Neural progenitor cell (in vitro differentiated cells): ENCODE data around the gene KRTAP9-7.

Experiments
- EZH2 ChIP-seq: fragments of 200-600 bp; sonication (generic); IDR thresholded peaks from 2 replicates; pipeline ENCODE4 v1.6.1; 2017; ENCODE audit warnings: antibody characterized with exemption, mild to moderate bottlenecking, moderate library complexity
- TF ChIP-seq, protein P1 (sequence below): fragments of 200-600 bp; sonication (generic); IDR thresholded peaks from 2 replicates; pipeline ENCODE4 v1.5.1; 2017; ENCODE audit warnings: antibody characterized with exemption, mild to moderate bottlenecking

DNA sequence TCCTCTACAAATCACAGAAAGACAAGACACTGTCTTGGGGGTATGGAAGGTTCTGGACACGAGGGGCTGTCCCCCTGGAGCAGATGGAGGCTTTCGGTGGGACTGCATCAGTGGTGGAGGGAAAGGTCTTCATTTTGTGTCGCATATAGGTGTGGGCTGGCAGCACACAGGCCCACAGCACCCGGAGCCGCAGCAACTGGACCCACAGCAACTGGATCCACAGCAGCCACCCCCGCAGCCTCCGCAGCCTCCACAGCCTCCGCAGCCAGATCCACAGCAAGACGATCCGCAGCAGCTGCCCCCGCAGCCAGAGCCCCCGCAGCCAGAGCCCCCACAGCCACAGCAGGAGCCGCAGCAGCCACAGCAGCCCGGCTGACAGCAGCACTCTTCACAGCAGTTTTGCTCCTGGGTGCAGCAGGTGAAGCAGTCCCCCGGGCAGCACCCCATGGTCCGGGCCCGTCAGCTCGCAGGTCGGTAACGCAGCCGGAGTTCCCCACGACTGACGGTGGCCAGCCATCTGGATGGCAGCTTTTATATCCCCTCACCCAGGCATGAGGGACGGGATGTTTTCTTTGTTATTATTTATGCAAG lies 39.8 kb downstream of the KRTAP9-7 start, which contains the start of gene KRTAP17-1:
- TF ChIP-seq, protein P1, sequence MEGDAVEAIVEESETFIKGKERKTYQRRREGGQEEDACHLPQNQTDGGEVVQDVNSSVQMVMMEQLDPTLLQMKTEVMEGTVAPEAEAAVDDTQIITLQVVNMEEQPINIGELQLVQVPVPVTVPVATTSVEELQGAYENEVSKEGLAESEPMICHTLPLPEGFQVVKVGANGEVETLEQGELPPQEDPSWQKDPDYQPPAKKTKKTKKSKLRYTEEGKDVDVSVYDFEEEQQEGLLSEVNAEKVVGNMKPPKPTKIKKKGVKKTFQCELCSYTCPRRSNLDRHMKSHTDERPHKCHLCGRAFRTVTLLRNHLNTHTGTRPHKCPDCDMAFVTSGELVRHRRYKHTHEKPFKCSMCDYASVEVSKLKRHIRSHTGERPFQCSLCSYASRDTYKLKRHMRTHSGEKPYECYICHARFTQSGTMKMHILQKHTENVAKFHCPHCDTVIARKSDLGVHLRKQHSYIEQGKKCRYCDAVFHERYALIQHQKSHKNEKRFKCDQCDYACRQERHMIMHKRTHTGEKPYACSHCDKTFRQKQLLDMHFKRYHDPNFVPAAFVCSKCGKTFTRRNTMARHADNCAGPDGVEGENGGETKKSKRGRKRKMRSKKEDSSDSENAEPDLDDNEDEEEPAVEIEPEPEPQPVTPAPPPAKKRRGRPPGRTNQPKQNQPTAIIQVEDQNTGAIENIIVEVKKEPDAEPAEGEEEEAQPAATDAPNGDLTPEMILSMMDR = no peak
- TF ChIP-seq EZH2 = no peak
